ENCODE measurements around the gene TNFRSF13B.

- TF ChIP-seq POLR2A (IDR thresholded peaks at IDR 0.05), result no peak
- TF ChIP-seq, protein P1, sequence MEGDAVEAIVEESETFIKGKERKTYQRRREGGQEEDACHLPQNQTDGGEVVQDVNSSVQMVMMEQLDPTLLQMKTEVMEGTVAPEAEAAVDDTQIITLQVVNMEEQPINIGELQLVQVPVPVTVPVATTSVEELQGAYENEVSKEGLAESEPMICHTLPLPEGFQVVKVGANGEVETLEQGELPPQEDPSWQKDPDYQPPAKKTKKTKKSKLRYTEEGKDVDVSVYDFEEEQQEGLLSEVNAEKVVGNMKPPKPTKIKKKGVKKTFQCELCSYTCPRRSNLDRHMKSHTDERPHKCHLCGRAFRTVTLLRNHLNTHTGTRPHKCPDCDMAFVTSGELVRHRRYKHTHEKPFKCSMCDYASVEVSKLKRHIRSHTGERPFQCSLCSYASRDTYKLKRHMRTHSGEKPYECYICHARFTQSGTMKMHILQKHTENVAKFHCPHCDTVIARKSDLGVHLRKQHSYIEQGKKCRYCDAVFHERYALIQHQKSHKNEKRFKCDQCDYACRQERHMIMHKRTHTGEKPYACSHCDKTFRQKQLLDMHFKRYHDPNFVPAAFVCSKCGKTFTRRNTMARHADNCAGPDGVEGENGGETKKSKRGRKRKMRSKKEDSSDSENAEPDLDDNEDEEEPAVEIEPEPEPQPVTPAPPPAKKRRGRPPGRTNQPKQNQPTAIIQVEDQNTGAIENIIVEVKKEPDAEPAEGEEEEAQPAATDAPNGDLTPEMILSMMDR (IDR thresholded peaks at IDR 0.05), result no peak
Measured at GRCh38 chr17:16943541-16944333, 28.2 kb downstream of the TNFRSF13B start.
